Suprapubic skin (tissue), 3 donors: ENCODE data around the gene CCDC106.

Experiments
- POLR2AphosphoS5 ChIP-seq, 3 donors: sonication (generic); formaldehyde crosslinking; IDR thresholded peaks; one replicate each; pipeline ENCODE4 v1.6.1; 2017; ENCODE audit warnings: antibody characterized with exemption in 3 of 3
- TF ChIP-seq, protein P1 (sequence below), 2 donors: fragments of 200-600 bp in 1 of 2; fragments of 450-650 bp in 1 of 2; sonication (generic) in 1 of 2; IDR thresholded peaks; one replicate each; pipeline ENCODE4 v1.5.1; 2016 to 2019; ENCODE audit warnings: antibody characterized with exemption in 2 of 2, mild to moderate bottlenecking in 1 of 2, moderate library complexity in 1 of 2

DNA sequence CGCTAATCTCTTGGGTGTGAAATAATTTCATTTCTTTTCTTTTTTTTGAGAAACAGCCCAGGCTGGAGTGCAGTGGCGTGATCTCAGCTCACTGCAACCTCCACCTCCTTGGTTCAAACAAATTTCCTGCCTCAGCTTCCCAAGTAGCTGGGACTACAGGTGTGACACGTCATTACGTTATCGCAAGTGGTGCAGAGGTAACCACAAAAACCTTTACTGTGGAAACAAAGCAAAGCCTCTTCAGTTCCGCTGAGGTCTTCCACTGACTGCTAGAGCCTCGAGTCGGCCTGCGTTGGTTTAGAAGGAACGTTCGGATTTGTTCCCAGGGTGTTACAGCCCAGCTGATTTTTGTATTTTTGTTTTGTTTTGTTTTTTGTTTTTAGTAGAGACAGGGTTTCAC is 21.7 kb upstream of the CCDC106 start:
- TF ChIP-seq POLR2AphosphoS5 (IDR thresholded peaks at IDR 0.05), result no peak
- TF ChIP-seq, protein P1, sequence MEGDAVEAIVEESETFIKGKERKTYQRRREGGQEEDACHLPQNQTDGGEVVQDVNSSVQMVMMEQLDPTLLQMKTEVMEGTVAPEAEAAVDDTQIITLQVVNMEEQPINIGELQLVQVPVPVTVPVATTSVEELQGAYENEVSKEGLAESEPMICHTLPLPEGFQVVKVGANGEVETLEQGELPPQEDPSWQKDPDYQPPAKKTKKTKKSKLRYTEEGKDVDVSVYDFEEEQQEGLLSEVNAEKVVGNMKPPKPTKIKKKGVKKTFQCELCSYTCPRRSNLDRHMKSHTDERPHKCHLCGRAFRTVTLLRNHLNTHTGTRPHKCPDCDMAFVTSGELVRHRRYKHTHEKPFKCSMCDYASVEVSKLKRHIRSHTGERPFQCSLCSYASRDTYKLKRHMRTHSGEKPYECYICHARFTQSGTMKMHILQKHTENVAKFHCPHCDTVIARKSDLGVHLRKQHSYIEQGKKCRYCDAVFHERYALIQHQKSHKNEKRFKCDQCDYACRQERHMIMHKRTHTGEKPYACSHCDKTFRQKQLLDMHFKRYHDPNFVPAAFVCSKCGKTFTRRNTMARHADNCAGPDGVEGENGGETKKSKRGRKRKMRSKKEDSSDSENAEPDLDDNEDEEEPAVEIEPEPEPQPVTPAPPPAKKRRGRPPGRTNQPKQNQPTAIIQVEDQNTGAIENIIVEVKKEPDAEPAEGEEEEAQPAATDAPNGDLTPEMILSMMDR (IDR thresholded peaks at IDR 0.05), result no peak
